Caki2 (cell line): Measurements from ENCODE around the gene MAML3. TPM values are rescaled to one million over a fixed set of nuclear protein-coding genes. Genes with fewer than 3 reads are reported as not detected.

Experiments used
- DNase-seq: peaks from one replicate; pipeline ENCODE4 v3.0.0-alpha.2; 2015; ENCODE audit warnings: low read depth
- in situ Hi-C: cut with HindIII; loops from 2 replicates; pipeline ENCODE4 v1.10.0; 2016; ENCODE audit warnings: low sequenced_read_pairs, low pct_unique_long_range_greater_than_20kb, mixed read lengths
- total RNA-seq: library from RNA; depleted of rRNA; stranded (reverse); fragments of >200 nt; shearing (Covaris generic); gene quantifications from 2 replicates; pipeline ENCODE4 v1.2.3, GENCODE V29; 2014; ENCODE audit warnings: low replicate concordance

The MAML3 gene
- total RNA-seq, 1 experiment from 2014 or later: 0.61 TPM

GRCh38 chr4:140005699-140006098 lies 148.3 kb downstream of the MAML3 start:
- no peak for DNase-seq
- in situ Hi-C loops: no loop called here

GRCh38 chr4:140004922-140005627 lies 148.9 kb downstream of the MAML3 start:
- in situ Hi-C loops: no loop called here
- no peak for DNase-seq

- in situ Hi-C loops: no loop called here
- DNase-seq: no peak
These were observed 149.5 kb downstream of the MAML3 start for GRCh38 chr4:140004549-140004895.

- no peak for DNase-seq
- in situ Hi-C loops: no loop called here
These were observed 150.0 kb downstream of the MAML3 start for GRCh38 chr4:140003876-140004548.

GRCh38 chr4:140000232-140000631 lies 153.8 kb downstream of the MAML3 start:
- no peak for DNase-seq
- in situ Hi-C loops: no loop called here

GRCh38 chr4:139988863-139989765 lies 164.9 kb downstream of the MAML3 start:
- in situ Hi-C loops: no loop called here
- DNase-seq: peak; percentile 74

DNA sequence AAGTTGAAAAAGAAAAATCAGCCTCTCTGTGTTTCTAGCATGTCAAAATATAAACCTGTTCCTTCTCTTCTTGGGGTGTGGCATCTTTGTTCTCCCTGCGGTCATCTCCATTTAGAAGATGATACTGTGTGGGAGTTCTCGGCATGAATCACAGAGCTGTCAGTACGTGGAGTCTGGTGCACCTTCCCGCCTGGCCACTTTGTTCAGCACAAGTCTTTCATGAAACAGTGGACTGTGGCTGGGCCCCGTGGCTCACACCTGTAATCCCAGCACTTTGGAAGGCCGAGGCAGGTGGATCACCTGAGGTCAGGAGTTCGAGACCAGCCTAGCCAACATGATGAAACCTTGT lies 166.5 kb downstream of the MAML3 start:
- in situ Hi-C loops: no loop called here

DNA sequence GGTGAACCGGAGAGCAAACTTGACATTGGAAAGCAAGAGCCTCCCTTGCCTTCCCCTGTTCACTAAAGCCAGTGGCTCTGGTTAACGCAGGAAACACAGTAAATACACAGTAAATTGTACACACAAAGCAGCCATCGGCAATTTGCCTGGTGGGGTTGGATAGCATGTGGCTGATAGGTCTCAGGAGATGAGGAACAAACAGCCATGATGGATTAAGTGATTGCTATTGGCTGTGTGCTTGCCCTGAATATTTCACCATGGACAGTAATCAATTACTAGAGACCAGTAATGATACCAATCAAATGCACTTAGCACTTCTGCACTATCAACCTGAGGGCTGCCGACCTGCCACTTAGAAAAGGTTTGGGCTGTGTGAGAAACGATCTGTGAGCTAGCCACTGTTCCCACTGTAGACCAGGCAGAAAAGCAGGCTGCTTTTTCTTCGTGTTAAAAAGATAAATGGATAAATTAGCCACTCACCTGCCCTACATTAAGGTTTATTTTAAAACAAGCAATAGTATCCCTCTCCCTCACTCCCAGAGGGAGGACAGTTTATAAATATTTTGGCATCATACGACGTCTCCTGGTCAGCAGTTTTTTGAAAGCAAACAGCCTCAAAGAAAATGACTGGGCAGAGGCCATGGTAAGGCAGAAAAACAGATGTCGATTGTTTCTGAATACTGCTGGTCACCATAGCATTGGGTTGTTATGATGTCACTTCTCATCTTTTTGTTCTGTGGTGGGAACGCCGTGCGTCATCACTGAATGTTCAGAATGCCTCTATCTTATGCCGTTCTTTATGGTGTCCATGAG lies 167.1 kb downstream of the MAML3 start:
- no peak for DNase-seq
- in situ Hi-C loops: no loop called here

More for the DNA sequence above, 166.5 kb downstream of the MAML3 start:
- no peak for DNase-seq

GRCh38 chr4:139986106-139986505 lies 167.9 kb downstream of the MAML3 start:
- DNase-seq: no peak
- in situ Hi-C loops: no loop called here

DNA sequence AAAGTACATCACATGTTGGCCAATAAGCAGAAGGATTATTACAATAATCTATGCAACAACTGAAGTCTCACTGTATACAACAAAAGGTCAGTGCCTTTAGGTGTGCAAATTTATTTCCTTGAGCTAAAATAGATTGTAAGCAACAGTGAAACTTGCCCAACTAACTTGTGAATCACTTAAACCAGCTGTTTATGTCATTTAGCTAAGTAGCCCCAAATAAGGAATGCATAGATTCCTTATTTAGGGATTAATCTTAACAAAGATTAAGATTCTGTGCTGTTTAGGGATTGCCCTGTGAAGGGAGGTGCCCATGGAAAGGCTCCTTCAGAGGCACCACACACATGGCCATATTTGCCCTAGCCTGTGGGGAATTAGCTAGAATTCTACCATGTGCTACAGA lies 168.6 kb downstream of the MAML3 start:
- in situ Hi-C loops: no loop called here
- no peak for DNase-seq

GRCh38 chr4:139984471-139984870 lies 169.5 kb downstream of the MAML3 start:
- in situ Hi-C loops: no loop called here
- no peak for DNase-seq

GRCh38 chr4:139978692-139979091 lies 175.3 kb downstream of the MAML3 start:
- DNase-seq: no peak
- in situ Hi-C loops: no loop called here

DNA sequence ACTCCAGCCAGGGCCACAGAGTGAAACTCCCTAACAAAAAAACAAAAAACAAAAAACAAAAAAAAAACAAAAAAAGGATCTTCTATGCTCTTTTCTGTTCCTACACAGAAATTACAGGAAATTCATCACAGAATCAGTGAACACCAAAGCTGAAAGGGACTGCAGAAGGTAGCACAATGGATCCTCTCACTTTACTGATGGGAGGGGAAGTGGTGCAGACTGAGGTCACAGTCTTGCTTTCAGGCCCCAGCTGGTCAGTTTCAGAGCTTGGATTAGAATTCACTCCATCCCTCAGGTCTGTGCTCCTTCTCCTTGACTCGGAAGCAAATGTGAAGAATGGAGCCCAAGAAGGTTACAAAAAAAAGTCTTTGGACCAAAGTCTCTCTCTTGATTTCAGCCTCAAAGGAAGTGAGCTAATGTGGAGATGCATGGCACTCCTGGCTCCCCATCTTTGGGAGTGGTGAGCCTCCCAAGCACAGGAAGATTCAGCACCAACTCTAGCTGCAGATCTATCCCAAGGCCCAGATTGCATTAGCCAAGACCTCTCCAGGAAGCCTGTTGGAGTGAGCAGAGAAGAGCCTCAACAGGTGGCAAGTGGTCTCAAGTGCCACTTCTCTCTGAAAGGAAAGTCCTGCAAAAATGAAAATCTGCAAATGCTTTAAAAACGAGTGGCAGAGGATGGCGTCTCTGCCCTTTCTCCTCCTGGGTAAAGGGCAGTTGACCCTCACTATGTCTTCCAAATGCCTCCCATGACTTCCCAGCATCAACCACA lies 176.0 kb downstream of the MAML3 start:
- in situ Hi-C loops: no loop called here
- DNase-seq: no peak

DNA sequence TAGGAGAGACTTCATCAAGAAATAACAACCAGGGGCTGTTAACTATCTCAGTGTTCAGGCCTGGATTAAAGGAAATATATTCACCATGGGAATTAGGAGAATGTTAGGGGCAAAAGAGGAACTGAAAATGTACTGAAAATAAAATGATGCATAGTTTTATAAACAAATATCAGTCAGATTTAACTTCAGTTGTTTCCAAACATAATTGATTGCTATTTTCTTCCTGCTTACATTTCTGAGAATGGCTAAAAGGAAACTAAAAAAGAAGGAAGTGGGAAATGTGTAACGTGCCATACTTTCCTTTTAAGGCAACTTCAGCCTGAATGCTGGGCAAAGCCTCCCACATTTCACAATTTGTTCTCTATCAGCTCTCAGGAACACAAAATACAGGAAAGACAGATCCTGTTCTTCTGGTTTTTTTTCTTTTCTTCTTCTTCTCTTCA lies 178.1 kb downstream of the MAML3 start:
- in situ Hi-C loops: no loop called here
- no peak for DNase-seq

DNA sequence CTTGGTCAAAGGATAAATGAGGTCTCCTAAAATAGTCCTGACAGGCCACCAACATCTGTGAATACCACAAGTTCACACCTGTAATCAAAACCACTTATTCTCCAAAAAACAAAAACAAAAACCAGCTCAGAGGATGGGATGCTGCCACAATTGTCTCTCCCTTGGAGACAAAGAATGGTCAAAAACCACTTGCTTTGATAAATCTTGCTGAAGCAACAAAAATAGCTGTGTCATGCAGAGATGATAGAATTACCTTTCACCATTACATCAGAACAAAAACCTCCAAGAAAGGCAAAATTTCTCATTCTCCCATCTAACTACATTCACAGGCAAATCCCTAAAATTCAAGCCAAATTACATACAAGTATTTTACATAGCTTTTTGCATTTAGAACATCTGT lies 180.4 kb downstream of the MAML3 start:
- DNase-seq: peak; percentile 53
- in situ Hi-C loops: no loop called here

DNA sequence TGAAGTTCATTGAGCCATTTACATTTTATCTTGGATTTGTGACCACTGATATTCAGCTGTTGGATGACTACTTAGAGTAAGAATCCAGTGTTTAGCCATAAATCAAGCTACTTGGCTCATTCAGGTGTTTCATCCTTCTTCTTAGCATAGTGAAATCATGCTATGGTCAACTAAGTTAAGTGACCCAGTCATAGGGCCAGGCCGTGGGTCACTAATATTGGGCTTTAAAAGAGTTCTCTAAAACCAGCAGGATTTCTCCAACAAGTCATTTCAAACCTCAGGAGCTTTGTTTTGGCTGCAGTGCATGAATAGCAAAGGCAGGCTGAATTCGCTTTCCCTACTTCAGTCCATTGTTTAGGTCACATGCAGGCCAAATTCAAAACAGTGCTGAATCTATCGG lies 181.0 kb downstream of the MAML3 start:
- peak; percentile 80 for DNase-seq
- in situ Hi-C loops: no loop called here

GRCh38 chr4:139972305-139972704 lies 181.7 kb downstream of the MAML3 start:
- in situ Hi-C loops: no loop called here

GRCh38 chr4:139971111-139971510 lies 182.9 kb downstream of the MAML3 start:
- no peak for DNase-seq
- in situ Hi-C loops: no loop called here

More at GRCh38 chr4:139972305-139972704, 181.7 kb downstream of the MAML3 start:
- DNase-seq: peak; percentile 5
